Peyer's patch (tissue), 4 donors: ENCODE measurements around the gene MYMX. TPM values are rescaled to one million over a fixed set of nuclear protein-coding genes. Genes with fewer than 3 reads are reported as not detected.
A peak's percentile ranks its signal among the peaks of the same experiment; 100 is the strongest.

Experiments
- DNase-seq, 3 donors: peaks; one replicate each; pipeline ENCODE4 v3.0.0-alpha.2; 2017 to 2019
- H3K27ac ChIP-seq, 4 donors: fragments of 200-600 bp; sonication (generic); one replicate each; pipeline ENCODE4 v1.5.1; 2016 to 2019
- H3K27me3 ChIP-seq, 2 donors: fragments of 200-600 bp; sonication (generic); one replicate each; pipeline ENCODE4 v1.5.1; 2019
- H3K36me3 ChIP-seq, 3 donors: fragments of 200-600 bp; sonication (generic); one replicate each; pipeline ENCODE4 v1.5.1; 2016 to 2019
- H3K4me1 ChIP-seq, 4 donors: fragments of 200-600 bp; sonication (generic); one replicate each; pipeline ENCODE4 v1.5.1; 2016 to 2019
- H3K4me3 ChIP-seq, 4 donors: fragments of 200-600 bp; sonication (generic); 1 replicate in 3 of 4; 2 replicates in 1 of 4; pipeline ENCODE4 v1.5.1; 2016 to 2019; ENCODE audit warnings: mild to moderate bottlenecking in 1 of 4
- H3K9me3 ChIP-seq, 4 donors: fragments of 200-600 bp; sonication (generic); one replicate each; pipeline ENCODE4 v1.5.1; 2016 to 2019; ENCODE audit warnings: mild to moderate bottlenecking in 1 of 4
- POLR2A ChIP-seq, 2 donors: fragments of 450-650 bp; IDR thresholded peaks; one replicate each; pipeline ENCODE4 v1.5.1; 2017; ENCODE audit warnings: antibody characterized with exemption in 2 of 2, mild to moderate bottlenecking in 2 of 2, moderate library complexity in 2 of 2
- total RNA-seq, 4 donors: library from RNA; depleted of rRNA; stranded (reverse); fragments of >200 nt; gene quantifications; one replicate each; pipeline ENCODE4 v1.1.0, GENCODE V29; 2016
- TF ChIP-seq, protein P1 (sequence below), 6 experiments: fragments of 450-650 bp in 4 of 6; fragments of 200-600 bp in 2 of 6; sonication (generic) in 1 of 6; IDR thresholded peaks; one replicate each; pipeline ENCODE4 v1.5.1; 2017 to 2019; ENCODE audit warnings: antibody characterized with exemption in 6 of 6, mild to moderate bottlenecking in 3 of 6, moderate library complexity in 1 of 6

MYMX gene
- total RNA-seq, 4 donors from 2014 or later = not detected

DNA sequence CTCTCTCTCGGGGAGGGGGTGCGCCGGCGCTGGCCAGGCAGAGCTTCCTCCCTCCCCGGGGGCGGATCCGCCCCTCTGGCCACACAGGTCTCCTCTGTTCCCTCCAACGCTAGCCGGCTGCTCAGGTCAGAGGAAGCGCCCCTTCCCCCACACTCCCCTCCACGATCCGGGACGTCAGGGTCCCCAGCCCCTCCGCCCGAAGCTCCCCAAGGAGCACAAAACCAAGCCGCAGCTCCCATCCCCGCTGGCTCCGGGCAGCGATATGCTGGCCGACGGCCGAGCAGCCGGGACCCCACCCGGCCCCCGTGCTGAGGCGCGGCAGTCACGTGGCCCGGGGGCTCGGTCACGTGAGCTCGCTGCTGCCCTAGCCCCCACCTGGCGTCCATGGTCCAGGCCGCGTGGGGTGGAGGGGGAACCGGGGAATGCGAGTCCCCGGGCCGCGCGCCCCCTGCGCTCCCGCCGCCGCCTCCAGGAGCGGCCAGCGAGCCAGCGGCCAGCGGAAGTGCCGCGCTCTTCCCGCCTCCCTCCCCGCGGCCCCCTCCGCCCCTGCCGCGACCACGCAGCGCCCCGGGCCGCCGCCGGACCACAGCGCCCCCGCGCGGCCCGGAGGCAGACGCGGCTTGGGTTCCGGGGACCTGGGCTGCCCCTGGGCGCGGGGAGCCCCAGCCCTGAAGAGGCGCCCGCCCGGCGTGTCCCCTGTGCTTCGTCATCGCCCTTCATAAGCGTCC lies 40.5 kb downstream of the MYMX start, which contains the start of gene SLC35B2:
SLC35B2 (minus strand) TSS at position 504 of the 728 bp plus-strand sequence; CDS start at position 386, 118 bp downstream.
- peak within 1 kb of the TSS; percentile 91 to 95 (median 92) for H3K4me3 ChIP-seq
- no peaks in the 10 kb centered on the region for H3K27me3 ChIP-seq
- no peaks in the 10 kb centered on the region for H3K9me3 ChIP-seq
- peak; percentile 64 to 81 (median 79) for DNase-seq
- peak; percentile 37 to 38 for TF ChIP-seq POLR2A (IDR thresholded peaks at IDR 0.05)
- TF ChIP-seq, protein P1, sequence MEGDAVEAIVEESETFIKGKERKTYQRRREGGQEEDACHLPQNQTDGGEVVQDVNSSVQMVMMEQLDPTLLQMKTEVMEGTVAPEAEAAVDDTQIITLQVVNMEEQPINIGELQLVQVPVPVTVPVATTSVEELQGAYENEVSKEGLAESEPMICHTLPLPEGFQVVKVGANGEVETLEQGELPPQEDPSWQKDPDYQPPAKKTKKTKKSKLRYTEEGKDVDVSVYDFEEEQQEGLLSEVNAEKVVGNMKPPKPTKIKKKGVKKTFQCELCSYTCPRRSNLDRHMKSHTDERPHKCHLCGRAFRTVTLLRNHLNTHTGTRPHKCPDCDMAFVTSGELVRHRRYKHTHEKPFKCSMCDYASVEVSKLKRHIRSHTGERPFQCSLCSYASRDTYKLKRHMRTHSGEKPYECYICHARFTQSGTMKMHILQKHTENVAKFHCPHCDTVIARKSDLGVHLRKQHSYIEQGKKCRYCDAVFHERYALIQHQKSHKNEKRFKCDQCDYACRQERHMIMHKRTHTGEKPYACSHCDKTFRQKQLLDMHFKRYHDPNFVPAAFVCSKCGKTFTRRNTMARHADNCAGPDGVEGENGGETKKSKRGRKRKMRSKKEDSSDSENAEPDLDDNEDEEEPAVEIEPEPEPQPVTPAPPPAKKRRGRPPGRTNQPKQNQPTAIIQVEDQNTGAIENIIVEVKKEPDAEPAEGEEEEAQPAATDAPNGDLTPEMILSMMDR (IDR thresholded peaks at IDR 0.05) = peak; percentile 68 to 93 (median 80)
- H3K36me3 ChIP-seq = peaks cover 0 to 52% (median 0%) of the 10 kb centered on the region in 3 donors
- peak within 1 kb of the TSS; percentile 90 to 99 (median 92) for H3K27ac ChIP-seq
- H3K4me1 ChIP-seq = peaks cover 4 to 25% (median 10%) of the 10 kb centered on the region in 4 donors

DNA sequence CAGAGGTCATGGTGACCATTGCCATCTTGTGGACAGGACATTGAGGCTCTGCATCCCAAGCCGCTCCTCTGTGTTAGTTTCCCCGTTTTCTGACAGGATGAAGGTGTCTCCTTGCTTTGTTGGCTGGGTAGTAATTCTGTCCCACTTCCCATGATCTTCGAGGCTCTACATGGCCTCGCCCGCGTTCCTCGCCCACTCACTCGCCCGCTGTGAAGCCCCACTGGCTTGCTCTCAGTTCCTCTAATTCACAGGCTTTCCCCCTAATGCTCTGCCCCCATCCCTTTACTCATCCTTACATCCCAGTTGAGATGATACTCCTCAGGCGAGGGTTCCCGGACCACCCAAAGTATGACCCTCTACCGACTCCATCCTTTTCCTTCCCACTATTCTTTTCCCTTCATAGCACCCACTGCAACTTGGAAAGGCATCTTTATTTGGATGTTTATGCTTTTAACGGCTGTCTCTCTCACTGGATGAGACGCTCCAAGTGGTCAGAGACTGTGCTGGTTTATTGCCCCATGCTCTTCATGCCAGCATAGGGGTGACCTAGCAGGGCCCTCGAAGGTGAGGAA lies 41.1 kb downstream of the MYMX start:
- peaks cover 4 to 32% (median 15%) of the 10 kb centered on the region in 4 donors for H3K4me1 ChIP-seq
- peak in 1 of 3 donors; percentile 56 for DNase-seq
- H3K4me3 ChIP-seq = peak overlapping the region; percentile 91 to 95 (median 92)
- peaks cover 0 to 45% (median 0%) of the 10 kb centered on the region in 3 donors for H3K36me3 ChIP-seq
- peak overlapping the region; percentile 90 to 99 (median 92) for H3K27ac ChIP-seq
- H3K27me3 ChIP-seq = no peaks in the 10 kb centered on the region
- TF ChIP-seq, protein P1 (IDR thresholded peaks at IDR 0.05) = no peak
- no peak for TF ChIP-seq POLR2A (IDR thresholded peaks at IDR 0.05)
- H3K9me3 ChIP-seq = no peaks in the 10 kb centered on the region

DNA sequence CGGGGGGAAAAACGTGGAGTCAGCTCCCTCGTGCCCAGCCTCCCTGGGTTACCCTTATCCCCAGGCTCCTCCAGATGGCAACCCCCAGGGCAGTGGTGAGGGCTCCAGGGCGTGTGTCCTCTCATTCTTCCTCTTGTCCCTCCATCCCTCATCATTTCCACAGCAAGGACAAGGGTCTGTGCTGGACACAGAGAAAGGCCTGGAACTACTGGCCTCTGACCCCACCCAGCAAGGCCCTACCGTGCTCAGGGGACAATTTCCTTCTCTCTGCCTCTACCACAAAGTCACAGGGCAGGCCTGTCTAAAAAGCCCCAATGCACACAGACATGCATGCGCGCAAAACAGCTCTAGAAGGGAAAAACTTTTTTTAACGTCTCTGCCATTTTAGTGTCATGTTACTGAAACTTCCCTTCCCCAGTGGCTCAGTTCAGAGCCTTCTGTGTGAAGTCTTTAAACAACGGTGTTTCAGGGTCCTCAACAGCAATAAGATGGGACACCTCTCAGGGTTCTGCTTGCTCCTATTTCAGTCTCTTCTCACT lies 41.7 kb downstream of the MYMX start:
- Histone ChIP-seq H3K4me3 (no peak overlapping the region), H3K27ac (peak overlapping the region in 3 of 4 donors; percentile 90 to 99 (median 91)), H3K27me3 (no peaks in the 10 kb centered on the region), H3K36me3 (peaks cover 0 to 40% (median 0%) of the 10 kb centered on the region in 3 donors), H3K4me1 (peaks cover 8 to 38% (median 18%) of the 10 kb centered on the region in 4 donors), H3K9me3 (no peaks in the 10 kb centered on the region)
- TF ChIP-seq POLR2A (IDR thresholded peaks at IDR 0.05) = no peak
- TF ChIP-seq, protein P1 (IDR thresholded peaks at IDR 0.05) = no peak
- peak in 1 of 3 donors; percentile 40 for DNase-seq

DNA sequence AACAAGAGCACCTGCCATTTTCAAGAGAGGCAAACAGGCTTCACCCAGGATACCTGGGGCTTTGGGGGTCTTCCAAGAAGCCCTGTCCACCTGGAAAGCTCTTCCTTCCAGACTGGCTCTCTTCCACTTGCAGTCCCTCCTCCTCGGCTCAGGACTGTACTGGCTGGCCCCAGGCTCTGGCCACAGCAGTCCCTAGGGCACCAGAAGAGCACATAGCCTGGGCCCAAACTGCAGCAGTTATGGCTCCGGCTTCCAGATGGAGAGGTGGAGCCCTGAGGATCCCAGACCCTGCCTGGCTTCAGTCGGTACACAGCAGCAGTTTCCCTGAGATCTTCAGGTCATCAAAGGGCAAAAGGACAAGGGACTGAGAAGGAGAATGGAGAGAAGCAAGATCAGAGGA lies 42.2 kb downstream of the MYMX start:
- Histone ChIP-seq H3K4me1 (peaks cover 13 to 42% (median 20%) of the 10 kb centered on the region in 4 donors), H3K36me3 (peaks cover 0 to 35% (median 0%) of the 10 kb centered on the region in 3 donors)
- peak in 1 of 3 donors; percentile 23 for DNase-seq

DNA sequence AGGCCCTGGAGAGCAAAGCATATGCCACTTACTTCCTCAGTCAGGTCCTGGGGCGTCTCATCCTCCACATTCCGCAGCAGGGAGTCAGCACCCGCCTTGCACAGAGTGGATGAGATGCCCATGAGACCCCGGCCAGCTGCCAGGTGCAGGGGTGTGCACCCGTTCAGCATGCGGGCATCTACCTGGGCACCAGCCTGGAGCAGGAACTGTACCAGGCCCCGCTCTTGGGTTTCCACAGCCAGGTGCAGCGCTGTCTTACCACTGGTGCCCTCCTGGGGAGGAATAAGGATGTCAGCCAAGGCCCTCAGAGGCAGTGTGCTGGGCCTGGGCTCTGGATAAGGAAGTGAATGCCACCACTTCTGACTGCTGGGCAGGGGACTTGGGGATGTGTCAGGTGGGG lies 43.3 kb downstream of the MYMX start:
- Histone ChIP-seq H3K27me3 (no peaks in the 10 kb centered on the region), H3K9me3 (no peaks in the 10 kb centered on the region), H3K4me1 (peaks cover 13 to 46% (median 21%) of the 10 kb centered on the region in 4 donors), H3K36me3 (peaks cover 0 to 24% (median 0%) of the 10 kb centered on the region in 3 donors), H3K4me3 (no peak overlapping the region), H3K27ac (peak overlapping the region in 1 of 4 donors; percentile 99)
- TF ChIP-seq, protein P1 (IDR thresholded peaks at IDR 0.05) = no peak
- no peak for TF ChIP-seq POLR2A (IDR thresholded peaks at IDR 0.05)
- DNase-seq = no peak

More for the DNA sequence above, 42.2 kb downstream of the MYMX start:
- H3K27me3 ChIP-seq = no peaks in the 10 kb centered on the region
- TF ChIP-seq, protein P1 (IDR thresholded peaks at IDR 0.05) = no peak
- no peak for TF ChIP-seq POLR2A (IDR thresholded peaks at IDR 0.05)
- no peak overlapping the region for H3K4me3 ChIP-seq
- H3K27ac ChIP-seq = peak overlapping the region in 1 of 4 donors; percentile 99
- no peaks in the 10 kb centered on the region for H3K9me3 ChIP-seq
